ENCODE measurements around the gene RBBP8NL.

- no peak for TF ChIP-seq CTCF (IDR thresholded peaks at IDR 0.05)
- no peak for TF ChIP-seq POLR2A (IDR thresholded peaks at IDR 0.05)
These were observed 2.3 kb upstream of the RBBP8NL start for GRCh38 chr20:62429455-62430310.
